Suprapubic skin (tissue), 4 donors: ENCODE results near the gene MCOLN2. TPM values are rescaled to one million over a fixed set of nuclear protein-coding genes. Genes with fewer than 3 reads are reported as not detected.

Source experiments
- DNase-seq, 2 donors: peaks; one replicate each; pipeline ENCODE4 v3.0.0-alpha.2; 2019; ENCODE audit warnings: low spot score in 2 of 2
- H3K27ac ChIP-seq: fragments of 200-600 bp; sonication (generic); one replicate; pipeline ENCODE4 v1.5.1; 2019
- H3K27me3 ChIP-seq: fragments of 200-600 bp; sonication (generic); one replicate; pipeline ENCODE4 v1.5.1; 2019
- H3K36me3 ChIP-seq: fragments of 200-600 bp; sonication (generic); one replicate; pipeline ENCODE4 v1.5.1; 2019
- H3K4me1 ChIP-seq: fragments of 200-600 bp; sonication (generic); one replicate; pipeline ENCODE4 v1.5.1; 2019
- H3K4me3 ChIP-seq: fragments of 200-600 bp; sonication (generic); one replicate; pipeline ENCODE4 v1.5.1; 2019; ENCODE audit warnings: mild to moderate bottlenecking
- H3K9me3 ChIP-seq: fragments of 200-600 bp; sonication (generic); one replicate; pipeline ENCODE4 v1.5.1; 2019
- CTCF ChIP-seq, 2 donors: fragments of 200-600 bp in 1 of 2; fragments of 450-650 bp in 1 of 2; sonication (generic) in 1 of 2; IDR thresholded peaks; one replicate each; pipeline ENCODE4 v1.5.1; 2016 to 2019; ENCODE audit warnings: antibody characterized with exemption in 2 of 2, mild to moderate bottlenecking in 1 of 2, moderate library complexity in 1 of 2
- EP300 ChIP-seq: sonication (generic); formaldehyde crosslinking; IDR thresholded peaks from one replicate; pipeline ENCODE4 v1.6.1; 2017; ENCODE audit warnings: antibody characterized with exemption
- POLR2A ChIP-seq, 2 donors: fragments of 450-650 bp; IDR thresholded peaks; one replicate each; pipeline ENCODE4 v1.6.1; 2017; ENCODE audit warnings: antibody characterized with exemption in 2 of 2, mild to moderate bottlenecking in 2 of 2, moderate library complexity in 2 of 2
- POLR2AphosphoS5 ChIP-seq, 3 donors: sonication (generic); formaldehyde crosslinking; IDR thresholded peaks; one replicate each; pipeline ENCODE4 v1.6.1; 2017; ENCODE audit warnings: antibody characterized with exemption in 3 of 3
- WGBS: methylation state at CpG from one replicate; pipeline ENCODE4 v1.1.5; 2018; 5-methylcytosine and 5-hydroxymethylcytosine counted together
- total RNA-seq, 4 donors: library from RNA; depleted of rRNA; stranded (reverse); fragments of >200 nt; gene quantifications; one replicate each; pipeline ENCODE4 v1.1.0, GENCODE V29; 2016

Gene MCOLN2
- total RNA-seq, 4 donors from 2014 or later, result 0.72 to 9.8 (median 2.7) TPM

GRCh38 chr1:84940481-84940880, 56.4 kb downstream of the MCOLN2 start:
- Histone ChIP-seq H3K4me1 (peaks cover 8% of the 10 kb centered on the region), H3K36me3 (no peaks in the 10 kb centered on the region), H3K27me3 (no peaks in the 10 kb centered on the region), H3K27ac (no peak overlapping the region), H3K9me3 (no peaks in the 10 kb centered on the region), H3K4me3 (no peak overlapping the region)
- TF ChIP-seq EP300, result no peak
- TF ChIP-seq POLR2A (IDR thresholded peaks at IDR 0.05), result no peak
- no peak for TF ChIP-seq POLR2AphosphoS5 (IDR thresholded peaks at IDR 0.05)
- no peak for TF ChIP-seq CTCF (IDR thresholded peaks at IDR 0.05)
- no peak for DNase-seq
- WGBS, result 84% methylated on average over 4 of the region's 4 CpGs

- no peak for DNase-seq
- no peaks in the 10 kb centered on the region for H3K36me3 ChIP-seq
- H3K27ac ChIP-seq, result no peak overlapping the region
- 94% methylated on average over 11 of the region's 11 CpGs for WGBS
- TF ChIP-seq CTCF (IDR thresholded peaks at IDR 0.05) (no peak), EP300 (no peak), POLR2AphosphoS5 (IDR thresholded peaks at IDR 0.05) (no peak), POLR2A (IDR thresholded peaks at IDR 0.05) (no peak)
- H3K4me3 ChIP-seq, result no peak overlapping the region
- H3K9me3 ChIP-seq, result no peaks in the 10 kb centered on the region
- H3K4me1 ChIP-seq, result peaks cover 3% of the 10 kb centered on the region
- H3K27me3 ChIP-seq, result no peaks in the 10 kb centered on the region
Observed at GRCh38 chr1:84939761-84940160, 57.2 kb downstream of the MCOLN2 start.

GRCh38 chr1:84939151-84939550, 57.8 kb downstream of the MCOLN2 start:
- Histone ChIP-seq H3K27ac (no peak overlapping the region), H3K4me3 (no peak overlapping the region), H3K27me3 (no peaks in the 10 kb centered on the region), H3K36me3 (no peaks in the 10 kb centered on the region), H3K4me1 (no peaks in the 10 kb centered on the region), H3K9me3 (no peaks in the 10 kb centered on the region)
- 65% methylated on average over 8 of the region's 8 CpGs for WGBS
- no peak for DNase-seq
- no peak for TF ChIP-seq POLR2AphosphoS5 (IDR thresholded peaks at IDR 0.05)
- TF ChIP-seq CTCF (IDR thresholded peaks at IDR 0.05), result no peak
- TF ChIP-seq EP300, result no peak
- TF ChIP-seq POLR2A (IDR thresholded peaks at IDR 0.05), result no peak

- WGBS, result 2% methylated on average over 5 of the region's 5 CpGs
- Histone ChIP-seq H3K27ac (no peak overlapping the region), H3K27me3 (no peaks in the 10 kb centered on the region), H3K9me3 (no peaks in the 10 kb centered on the region), H3K36me3 (no peaks in the 10 kb centered on the region), H3K4me3 (no peak overlapping the region), H3K4me1 (no peaks in the 10 kb centered on the region)
- no peak for DNase-seq
- TF ChIP-seq POLR2A (IDR thresholded peaks at IDR 0.05) (no peak), POLR2AphosphoS5 (IDR thresholded peaks at IDR 0.05) (no peak), CTCF (IDR thresholded peaks at IDR 0.05) (peak; percentile 86)
Observed at GRCh38 chr1:84936116-84936810, 60.6 kb downstream of the MCOLN2 start.

GRCh38 chr1:84933011-84933611, 63.8 kb downstream of the MCOLN2 start:
- Histone ChIP-seq H3K27ac (no peak overlapping the region), H3K27me3 (no peaks in the 10 kb centered on the region), H3K4me3 (no peak overlapping the region), H3K36me3 (no peaks in the 10 kb centered on the region), H3K9me3 (no peaks in the 10 kb centered on the region), H3K4me1 (no peaks in the 10 kb centered on the region)
- TF ChIP-seq EP300, result no peak
- TF ChIP-seq POLR2AphosphoS5 (IDR thresholded peaks at IDR 0.05), result no peak
- no peak for TF ChIP-seq POLR2A (IDR thresholded peaks at IDR 0.05)
- no peak for TF ChIP-seq CTCF (IDR thresholded peaks at IDR 0.05)
- 72% methylated on average over 7 of the region's 7 CpGs for WGBS
- no peak for DNase-seq
